22Rv1 (cell line): ENCODE data around the gene FOSL1.
"Not testable (repeated sequence)": the region's sequence is repeated elsewhere in the genome, so short reads cannot be mapped to it uniquely, and the experiment has no call there.

Experiments used
- H3K27ac ChIP-seq: fragments of 450-650 bp; 2 replicates; pipeline ENCODE4 v1.5.1; 2017
- ZFX ChIP-seq: fragments of 450-650 bp; IDR thresholded peaks from 2 replicates; pipeline ENCODE4 v1.6.1; 2017; ENCODE audit warnings: antibody characterized with exemption, borderline replicate concordance
- TF ChIP-seq, protein P1 (sequence below): fragments of 450-650 bp; IDR thresholded peaks from 2 replicates; pipeline ENCODE4 v1.5.1; 2017; ENCODE audit warnings: mild to moderate bottlenecking

FOSL1 gene

DNA sequence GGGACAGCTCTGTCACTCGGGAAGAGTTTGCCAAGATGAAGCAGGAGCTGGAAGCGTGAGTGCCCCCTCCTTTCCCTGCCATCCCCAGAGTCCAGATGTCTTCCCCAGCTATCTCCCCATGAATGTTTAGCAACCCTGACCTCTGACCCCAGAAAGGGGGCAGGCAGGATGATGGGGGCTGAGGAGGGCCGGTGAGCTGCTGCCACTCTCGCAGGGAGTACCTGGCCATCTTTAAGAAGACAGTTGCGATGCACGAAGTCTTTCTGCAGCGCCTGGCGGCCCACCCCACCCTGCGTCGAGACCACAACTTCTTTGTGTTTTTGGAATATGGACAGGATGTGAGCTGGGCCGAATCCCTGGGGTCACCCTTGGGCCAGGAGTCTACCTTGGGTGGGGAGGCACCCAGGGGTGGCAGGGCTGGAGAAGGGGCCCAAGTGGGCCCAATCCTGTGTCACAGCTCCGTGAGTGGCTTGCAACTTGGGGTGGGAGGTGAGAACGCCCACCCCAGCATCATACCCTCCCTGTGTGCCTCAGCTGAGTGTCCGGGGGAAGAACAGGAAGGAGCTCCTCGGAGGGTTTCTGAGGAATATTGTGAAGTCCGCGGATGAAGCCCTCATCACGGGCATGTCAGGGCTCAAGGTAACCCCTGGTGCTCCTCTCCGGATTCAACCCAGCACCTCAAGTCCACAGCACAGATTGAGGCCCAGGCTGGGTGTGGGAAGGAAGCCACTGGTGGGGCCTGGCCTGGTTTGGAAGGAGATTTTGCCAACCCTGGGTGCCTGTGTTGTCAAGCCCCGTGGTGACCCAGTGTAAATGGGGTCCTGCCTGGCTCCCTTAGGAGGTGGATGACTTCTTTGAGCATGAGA is 49.7 kb downstream of the FOSL1 start:
- H3K27ac ChIP-seq, result no peak overlapping the region
- TF ChIP-seq, protein P1, sequence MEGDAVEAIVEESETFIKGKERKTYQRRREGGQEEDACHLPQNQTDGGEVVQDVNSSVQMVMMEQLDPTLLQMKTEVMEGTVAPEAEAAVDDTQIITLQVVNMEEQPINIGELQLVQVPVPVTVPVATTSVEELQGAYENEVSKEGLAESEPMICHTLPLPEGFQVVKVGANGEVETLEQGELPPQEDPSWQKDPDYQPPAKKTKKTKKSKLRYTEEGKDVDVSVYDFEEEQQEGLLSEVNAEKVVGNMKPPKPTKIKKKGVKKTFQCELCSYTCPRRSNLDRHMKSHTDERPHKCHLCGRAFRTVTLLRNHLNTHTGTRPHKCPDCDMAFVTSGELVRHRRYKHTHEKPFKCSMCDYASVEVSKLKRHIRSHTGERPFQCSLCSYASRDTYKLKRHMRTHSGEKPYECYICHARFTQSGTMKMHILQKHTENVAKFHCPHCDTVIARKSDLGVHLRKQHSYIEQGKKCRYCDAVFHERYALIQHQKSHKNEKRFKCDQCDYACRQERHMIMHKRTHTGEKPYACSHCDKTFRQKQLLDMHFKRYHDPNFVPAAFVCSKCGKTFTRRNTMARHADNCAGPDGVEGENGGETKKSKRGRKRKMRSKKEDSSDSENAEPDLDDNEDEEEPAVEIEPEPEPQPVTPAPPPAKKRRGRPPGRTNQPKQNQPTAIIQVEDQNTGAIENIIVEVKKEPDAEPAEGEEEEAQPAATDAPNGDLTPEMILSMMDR, result no peak
- TF ChIP-seq ZFX, result no peak

DNA sequence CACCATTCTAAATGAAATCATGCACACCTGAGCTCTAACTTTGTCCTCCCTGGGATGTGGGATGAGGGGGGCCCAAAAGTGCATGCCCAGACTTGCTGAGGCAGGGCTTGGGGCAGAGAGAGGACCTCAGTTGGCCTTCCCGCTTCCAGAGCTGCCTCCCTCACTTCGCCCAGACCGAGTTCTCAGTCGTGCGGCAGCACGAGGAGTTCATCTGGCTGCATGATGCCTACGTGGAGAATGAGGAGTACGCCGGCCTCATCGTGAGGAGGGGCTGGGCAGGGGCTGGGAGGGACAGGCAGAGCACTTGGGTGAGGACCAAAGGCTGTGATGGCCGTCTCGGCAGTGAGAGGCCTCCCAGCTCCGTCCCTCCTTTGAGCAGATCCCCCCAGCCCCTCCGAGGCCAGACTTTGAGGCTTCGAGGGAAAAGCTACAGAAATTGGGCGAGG is 50.4 kb downstream of the FOSL1 start:
- peak overlapping the region; percentile 12; the same call in 1 of the 2 replicates for H3K27ac ChIP-seq
- no peak for TF ChIP-seq ZFX
- TF ChIP-seq, protein P1, result no peak

DNA sequence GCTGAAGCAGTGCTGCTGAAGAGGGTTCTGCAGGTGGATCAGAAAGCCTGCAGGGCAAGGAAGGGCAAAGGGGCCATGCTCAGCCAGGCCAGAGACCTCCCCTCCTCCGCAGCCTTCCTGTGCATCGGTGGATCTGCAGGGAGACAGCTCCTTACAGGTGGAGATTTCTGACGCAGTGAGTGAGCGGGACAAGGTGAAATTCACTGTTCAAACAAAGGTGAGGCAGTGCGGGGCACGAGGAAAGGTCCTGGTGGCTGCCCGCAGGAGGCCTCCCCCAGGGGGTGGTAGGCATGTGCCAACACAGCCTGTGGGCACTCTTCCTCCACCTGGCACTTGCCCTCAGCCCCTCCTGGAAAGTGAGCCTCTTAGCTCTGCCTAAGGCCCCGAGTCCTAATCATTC is 50.8 kb downstream of the FOSL1 start:
- H3K27ac ChIP-seq, result peak overlapping the region; percentile 12; the same call in 1 of the 2 replicates
- TF ChIP-seq ZFX, result no peak
- TF ChIP-seq, protein P1, result no peak

DNA sequence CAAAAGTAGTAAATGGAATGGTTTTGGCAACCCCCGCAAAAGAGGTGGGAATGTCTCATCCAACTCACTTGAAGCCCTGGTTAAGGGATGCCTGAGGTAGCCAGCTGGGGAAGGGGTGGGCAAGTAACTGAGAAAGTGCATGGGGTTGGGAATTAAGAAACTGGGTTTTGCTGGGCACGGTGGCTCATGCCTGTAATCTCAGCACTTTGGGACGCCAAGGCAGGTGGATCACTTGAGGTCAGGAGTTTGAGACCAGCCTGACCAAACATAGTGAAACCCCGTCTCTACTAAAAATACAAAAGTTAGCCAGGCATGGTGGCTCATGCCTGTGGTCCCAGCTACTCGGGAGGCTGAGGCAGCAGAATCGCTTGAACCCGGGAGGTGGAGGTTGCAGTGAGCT is 51.5 kb downstream of the FOSL1 start:
- not testable (repeated sequence) for H3K27ac ChIP-seq

DNA sequence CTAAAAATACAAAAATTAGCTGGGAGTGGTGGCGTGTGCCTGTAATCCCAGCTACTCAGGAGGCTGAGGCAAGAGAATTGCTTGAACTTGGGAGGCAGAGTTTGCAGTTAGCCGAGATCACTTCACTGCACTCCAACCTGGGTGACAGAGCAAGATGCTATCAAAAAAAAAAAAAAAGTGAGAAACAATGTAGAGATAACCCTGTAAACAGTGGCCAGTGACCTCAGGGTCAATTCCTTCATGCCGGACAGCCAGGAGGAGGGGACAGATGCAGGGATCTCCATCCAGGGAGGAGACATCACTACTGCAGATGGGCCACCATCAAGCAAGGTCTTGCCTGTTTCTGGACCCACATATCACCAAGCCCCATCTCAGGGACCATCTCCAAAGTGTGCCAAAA is 52.4 kb downstream of the FOSL1 start:
- TF ChIP-seq, protein P1, result no peak
- no peak for TF ChIP-seq ZFX

DNA sequence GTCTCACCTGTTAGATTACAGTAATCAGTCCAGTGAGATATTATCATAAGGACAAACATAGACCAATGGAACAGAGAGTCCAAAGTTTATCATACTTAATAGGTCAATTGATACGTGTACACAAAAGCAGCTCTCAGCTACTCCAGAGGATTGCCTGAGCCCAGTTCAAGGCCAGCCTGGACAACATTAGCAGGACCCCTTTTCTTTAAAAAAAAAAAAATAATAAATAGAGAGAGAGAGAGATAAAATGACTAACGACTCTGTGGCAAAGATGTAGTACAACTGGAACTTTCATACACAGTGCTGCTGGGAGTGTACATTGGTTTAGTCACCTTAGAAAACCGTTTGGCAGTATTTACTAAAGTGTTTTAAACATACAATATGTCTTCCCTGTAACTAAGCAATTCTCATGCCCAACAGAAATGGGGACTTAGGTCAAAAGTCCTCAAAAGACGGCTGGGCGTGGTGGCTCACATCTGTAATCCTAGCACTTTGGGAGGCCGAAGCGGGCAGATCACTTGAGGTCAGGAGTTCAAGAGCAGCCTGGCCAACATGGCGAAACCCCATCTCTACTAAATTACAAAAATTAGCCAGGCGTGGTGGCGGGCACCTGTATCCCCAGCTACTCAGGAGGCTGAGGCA is 55.8 kb downstream of the FOSL1 start:
- TF ChIP-seq ZFX, result no peak
- TF ChIP-seq, protein P1, result no peak
- peak overlapping the region; percentile 71 for H3K27ac ChIP-seq

More for the DNA sequence above, 52.4 kb downstream of the FOSL1 start:
- no peak overlapping the region for H3K27ac ChIP-seq

DNA sequence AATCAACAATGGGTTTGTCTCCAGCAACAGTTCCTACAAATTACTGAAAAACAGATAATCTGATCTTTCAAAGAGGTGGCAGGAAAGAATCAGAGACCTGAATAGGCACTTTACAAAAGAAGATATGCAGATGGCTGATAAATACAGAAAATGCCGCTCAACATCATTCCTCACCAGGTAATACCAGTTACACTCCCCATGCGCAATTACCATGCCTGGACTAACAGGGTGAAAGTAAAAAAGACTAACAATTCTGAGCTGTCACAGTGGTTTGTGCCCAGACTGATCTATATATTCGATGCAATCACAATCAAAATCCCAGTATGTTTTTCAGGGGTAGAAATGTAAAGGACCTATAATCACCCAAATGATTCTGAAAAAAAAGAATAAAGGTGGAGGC is 56.4 kb downstream of the FOSL1 start:
- TF ChIP-seq, protein P1, result no peak
- TF ChIP-seq ZFX, result no peak
- H3K27ac ChIP-seq, result peak overlapping the region; percentile 71
